GM12878 (cell line): ENCODE data around the gene TMUB2.
A peak's percentile ranks its signal among the peaks of the same experiment; 100 is the strongest.

Experiments
- CBX5 ChIP-seq: sonication (generic); IDR thresholded peaks from 2 replicates; pipeline ENCODE4 v1.6.1; 2016; ENCODE audit warnings: low read depth, moderate library complexity, mild to moderate bottlenecking, inconsistent platforms
- CEBPB ChIP-seq, 2 experiments: fragments of 150-350 bp in 1 of 2; IDR thresholded peaks; 2 replicates each; pipeline ENCODE4 v1.6.1; 2012 to 2014; ENCODE audit warnings: low read depth in 2 of 2, low read length in 2 of 2, borderline replicate concordance in 1 of 2, inconsistent platforms in 1 of 2
- CTCF ChIP-seq, 3 experiments: IDR thresholded peaks in 2 of 3; conservative IDR thresholded peaks in 1 of 3; 2 replicates each; pipeline ENCODE4 v1.5.1; 2011; ENCODE audit warnings: low read depth in 3 of 3, low read length in 3 of 3, mild to moderate bottlenecking in 3 of 3, control low read depth in 2 of 3, moderate library complexity in 2 of 3, inconsistent platforms in 1 of 3, mixed read lengths in 1 of 3; ENCODE audit not compliant: control insufficient read depth in 2 of 3, insufficient read depth in 1 of 3; ENCODE audit errors: extremely low read depth in 1 of 3
- ELK1 ChIP-seq: IDR thresholded peaks from 2 replicates; pipeline ENCODE4 v1.6.1; 2012; ENCODE audit warnings: low read depth, low read length, improper control_type of control experiment
- MXI1 ChIP-seq: fragments of 150-350 bp; IDR thresholded peaks from 2 replicates; pipeline ENCODE4 v1.6.1; 2011; ENCODE audit warnings: low read depth, mild to moderate bottlenecking, inconsistent platforms, low read length, improper control_type of control experiment
- MYC ChIP-seq: IDR thresholded peaks from 2 replicates; pipeline ENCODE4 v1.6.1; 2011; ENCODE audit warnings: mild to moderate bottlenecking, low read length, moderate library complexity, inconsistent platforms; ENCODE audit not compliant: insufficient read depth, insufficient replicate concordance, insufficient read length, severe bottlenecking
- POLR2A ChIP-seq: IDR thresholded peaks from 2 replicates; pipeline ENCODE4 v1.6.1; 2011; ENCODE audit warnings: low read depth, mild to moderate bottlenecking, low read length
- POLR2AphosphoS5 ChIP-seq: IDR thresholded peaks from 2 replicates; pipeline ENCODE4 v1.6.1; 2011; ENCODE audit warnings: mild to moderate bottlenecking, low read length, inconsistent platforms
- RAD21 ChIP-seq: IDR thresholded peaks from 2 replicates; pipeline ENCODE4 v1.6.1; 2011; ENCODE audit warnings: mild to moderate bottlenecking, low read depth, low read length, moderate library complexity; ENCODE audit not compliant: insufficient read depth
- RFX5 ChIP-seq: IDR thresholded peaks from 2 replicates; pipeline ENCODE4 v1.6.1; 2011; ENCODE audit warnings: low read depth, low read length, improper control_type of control experiment
- SRF ChIP-seq, 2 experiments: IDR thresholded peaks; 2 replicates each; pipeline ENCODE4 v1.6.1; 2011; ENCODE audit warnings: low read depth in 2 of 2, low read length in 2 of 2, mild to moderate bottlenecking in 1 of 2, moderate library complexity in 1 of 2
- TAF1 ChIP-seq: IDR thresholded peaks from 2 replicates; pipeline ENCODE4 v1.6.1; 2011; ENCODE audit warnings: mild to moderate bottlenecking, low read depth, low read length, borderline replicate concordance
- ZZZ3 ChIP-seq: IDR thresholded peaks from 2 replicates; pipeline ENCODE4 v1.6.1; 2011; ENCODE audit warnings: low read depth; ENCODE audit not compliant: control insufficient read depth, insufficient read length

GRCh38 chr17:44212507-44213402 lies 26.0 kb downstream of the TMUB2 start:
- TF ChIP-seq POLR2A (peak; percentile 80), CBX5 (no peak), RAD21 (no peak), MXI1 (no peak), CTCF (IDR thresholded peaks at IDR 0.05 in 2 of 3, conservative IDR thresholded peaks at IDR 0.05 in 1 of 3; ENCODE audit: control insufficient read depth in 2 of 3, extremely low read depth in 1 of 3, insufficient read depth in 1 of 3, low read depth in 3 of 3, low read length in 3 of 3) (no peak), POLR2AphosphoS5 (peak; percentile 28), TAF1 (no peak), CEBPB (IDR thresholded peaks at IDR 0.05; ENCODE audit: borderline replicate concordance in 1 of 2, low read depth in 2 of 2, low read length in 2 of 2) (no peak), ZZZ3 (no peak), MYC (no peak), SRF (IDR thresholded peaks at IDR 0.05; ENCODE audit: low read depth in 2 of 2, low read length in 2 of 2) (no peak), ELK1 (no peak), RFX5 (no peak)
